ENCODE results near the gene PSMG4.

The PSMG4 gene, protein sequence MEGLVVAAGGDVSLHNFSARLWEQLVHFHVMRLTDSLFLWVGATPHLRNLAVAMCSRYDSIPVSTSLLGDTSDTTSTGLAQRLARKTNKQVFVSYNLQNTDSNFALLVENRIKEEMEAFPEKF

GRCh38 chr6:3258720-3259490 is at the start of gene PSMG4:
Gene PSMG4 (plus strand): TSS chr6:3258947. CDS start chr6:3259023, 76 bp downstream.
- peak; percentile 71 to 94 for DNase-seq

GRCh38 chr6:3209114-3210023 is 49.4 kb upstream of the PSMG4 start:
- DNase-seq: no peak

DNA sequence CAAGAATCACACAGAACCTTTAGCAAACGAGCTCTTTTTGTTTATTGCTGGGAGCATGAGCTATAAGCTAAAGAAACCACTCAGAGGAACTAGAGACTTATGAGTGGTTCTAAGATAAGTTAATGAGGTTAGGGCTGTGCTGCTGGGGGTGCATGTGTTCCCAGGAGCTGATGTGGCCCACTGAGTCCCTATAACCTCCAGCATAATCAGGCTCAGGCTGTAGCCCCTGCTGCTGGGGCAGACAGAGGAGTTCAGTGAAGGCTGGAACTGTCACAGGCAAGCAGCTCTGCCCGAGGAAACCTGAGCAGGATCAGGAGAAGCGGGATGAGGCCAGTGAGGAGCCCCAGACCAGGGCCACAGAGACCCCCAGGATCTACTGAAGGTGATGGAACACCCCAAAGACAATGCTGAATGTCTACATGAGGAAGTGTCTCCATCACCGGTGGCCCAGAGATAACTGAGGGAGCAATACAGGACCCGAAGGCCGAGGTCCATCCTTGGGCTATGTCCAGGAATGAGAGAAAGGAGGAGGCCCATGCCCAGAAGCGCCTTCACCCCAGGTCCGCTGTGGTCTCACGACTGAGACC is 48.6 kb upstream of the PSMG4 start:
- no peak for DNase-seq

DNA sequence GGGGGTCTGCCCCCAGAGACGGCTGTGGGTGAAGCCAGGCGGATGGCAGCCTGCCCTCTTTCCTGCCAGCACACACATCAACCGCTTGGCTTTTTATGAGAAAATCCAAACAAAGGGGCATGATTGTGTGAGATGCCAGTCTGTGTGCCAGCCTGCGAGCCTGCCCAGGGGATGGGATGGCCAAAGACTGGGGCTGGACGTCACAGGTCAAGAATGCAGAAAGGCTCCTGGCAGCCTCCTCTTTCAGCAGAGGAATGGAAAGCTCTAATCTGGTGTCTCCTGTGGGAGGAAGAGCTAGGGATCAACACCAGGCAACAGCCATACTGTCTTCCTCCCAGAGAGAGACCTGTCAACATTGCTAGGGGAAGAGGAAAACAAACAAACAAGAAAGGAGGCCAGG is 47.1 kb upstream of the PSMG4 start:
- DNase-seq: no peak

DNA sequence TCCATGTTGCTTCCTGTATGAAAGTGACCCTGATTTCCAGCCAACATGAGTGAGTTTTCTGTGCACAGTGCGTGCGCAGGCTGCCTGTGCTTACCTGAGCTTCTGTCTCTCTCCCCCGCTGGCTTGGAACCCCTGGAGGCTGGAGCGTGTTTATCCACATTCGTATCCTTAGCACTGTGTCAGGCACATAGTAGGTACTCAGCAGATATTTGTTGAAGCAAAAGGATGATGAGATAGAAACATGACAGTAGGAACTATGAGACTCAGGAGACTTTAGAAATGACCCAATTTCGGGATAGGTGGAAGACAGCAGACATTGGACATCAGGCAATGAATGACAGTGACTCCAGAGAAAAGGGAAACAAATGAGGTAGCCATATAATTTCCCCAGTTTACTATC is 46.5 kb upstream of the PSMG4 start:
- DNase-seq: no peak

- DNase-seq: no peak
Measured at GRCh38 chr6:3213334-3213695, 45.4 kb upstream of the PSMG4 start.

- no peak for DNase-seq
Measured at GRCh38 chr6:3214898-3215297, 43.8 kb upstream of the PSMG4 start.

DNA sequence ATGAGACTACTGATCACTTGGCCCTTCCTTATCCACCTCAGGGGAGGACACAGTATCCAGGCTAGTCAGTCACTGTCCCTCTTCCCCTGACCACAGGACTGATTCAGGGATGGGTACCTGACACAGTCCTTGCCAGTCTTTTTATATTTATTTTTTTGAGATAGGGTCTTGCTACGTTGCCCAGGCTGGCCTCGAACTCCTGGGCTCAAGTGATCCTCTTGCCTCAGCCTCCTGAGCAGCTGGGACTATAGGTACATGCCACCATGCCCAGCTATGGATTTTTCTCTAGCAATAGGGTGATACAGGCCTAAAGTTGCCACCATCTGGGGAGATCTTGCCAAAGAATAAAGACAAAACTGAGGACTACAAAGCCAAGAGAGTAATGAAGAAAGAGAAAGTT is 41.5 kb upstream of the PSMG4 start:
- no peak for DNase-seq

DNA sequence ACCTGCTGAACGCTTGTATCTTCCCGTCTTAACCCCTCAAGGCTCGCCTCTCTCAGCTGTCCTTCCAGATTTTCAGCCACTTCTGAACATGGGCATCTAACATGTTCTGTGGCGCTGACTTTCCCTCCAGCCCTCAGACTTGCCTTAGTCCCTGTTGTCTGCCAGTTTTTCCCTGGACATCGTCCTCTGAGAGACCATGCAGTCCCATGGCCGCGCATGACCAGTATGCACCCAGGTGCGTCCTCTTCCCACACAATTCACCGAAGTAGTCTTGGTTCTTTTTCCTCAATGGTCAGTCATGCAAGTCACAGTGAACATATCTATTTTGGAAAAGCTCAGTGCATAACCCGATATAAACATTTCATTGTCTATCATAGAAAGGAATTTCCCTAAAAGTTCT is 40.5 kb upstream of the PSMG4 start:
- no peak for DNase-seq

DNA sequence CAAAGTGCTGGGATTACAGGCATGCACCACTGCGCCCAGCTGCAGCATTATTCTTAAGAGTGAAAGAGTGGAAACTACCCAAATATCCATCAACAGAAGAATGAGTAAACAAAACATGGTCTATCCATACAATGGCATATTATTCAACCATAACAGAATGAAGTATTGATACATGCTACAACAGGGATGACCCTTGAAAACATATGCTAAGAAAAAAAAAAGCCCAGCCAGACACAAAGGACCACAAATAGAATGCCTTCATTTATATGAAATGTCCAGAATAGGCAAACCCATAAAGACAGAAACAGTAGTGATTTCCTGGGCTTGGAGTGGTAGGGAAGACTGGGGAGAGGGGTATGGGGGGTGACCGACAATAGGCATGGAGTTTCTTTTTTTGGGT is 38.4 kb upstream of the PSMG4 start:
- no peak for DNase-seq

GRCh38 chr6:3221578-3221977 is 37.2 kb upstream of the PSMG4 start:
- DNase-seq: no peak

GRCh38 chr6:3222506-3223038 is 36.2 kb upstream of the PSMG4 start:
- no peak for DNase-seq

- no peak for DNase-seq
Measured at GRCh38 chr6:3226042-3226441, 32.7 kb upstream of the PSMG4 start.

DNA sequence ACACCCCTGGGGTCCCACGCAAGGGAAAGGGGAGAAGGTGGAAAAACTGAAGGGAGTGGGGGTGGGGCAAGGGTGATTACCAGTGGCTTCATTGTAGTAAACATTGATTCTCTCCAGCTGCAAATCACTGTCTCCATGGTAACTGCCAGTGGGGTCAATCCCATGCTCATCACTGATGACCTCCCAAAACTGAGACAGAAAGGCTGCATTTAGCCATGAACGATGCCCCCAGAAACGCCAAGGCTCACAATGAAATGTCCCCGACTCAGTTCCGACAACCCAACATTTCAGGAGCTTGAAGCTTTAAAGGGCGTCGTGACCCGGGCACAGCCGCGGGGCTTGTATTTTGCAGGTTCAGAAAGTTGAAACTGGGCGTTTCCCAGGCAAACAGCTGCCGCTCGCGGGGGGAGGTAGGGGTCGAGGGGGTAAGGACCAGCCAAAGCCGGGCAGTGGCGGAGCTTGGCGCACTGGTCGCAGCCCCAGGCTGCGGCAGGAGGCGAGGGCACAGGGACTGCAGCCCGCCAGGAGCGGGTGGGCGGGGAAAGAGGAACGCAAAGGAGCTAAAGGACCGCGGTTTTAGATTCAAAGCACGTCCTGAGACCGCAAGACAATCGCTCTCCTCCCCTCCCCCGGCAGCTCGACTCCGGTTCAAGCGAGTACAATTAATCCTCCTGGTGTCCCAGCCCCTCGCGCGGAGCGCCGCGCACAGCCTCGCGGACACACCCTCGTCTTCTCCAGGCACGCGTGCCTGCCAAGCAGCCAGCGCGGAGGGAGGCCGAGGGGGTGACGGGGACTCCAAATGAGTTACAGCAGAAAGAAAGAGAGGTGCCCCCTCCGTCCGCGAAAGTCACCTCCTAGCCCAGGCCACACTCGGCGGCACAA is 32.0 kb upstream of the PSMG4 start:
- no peak for DNase-seq

DNA sequence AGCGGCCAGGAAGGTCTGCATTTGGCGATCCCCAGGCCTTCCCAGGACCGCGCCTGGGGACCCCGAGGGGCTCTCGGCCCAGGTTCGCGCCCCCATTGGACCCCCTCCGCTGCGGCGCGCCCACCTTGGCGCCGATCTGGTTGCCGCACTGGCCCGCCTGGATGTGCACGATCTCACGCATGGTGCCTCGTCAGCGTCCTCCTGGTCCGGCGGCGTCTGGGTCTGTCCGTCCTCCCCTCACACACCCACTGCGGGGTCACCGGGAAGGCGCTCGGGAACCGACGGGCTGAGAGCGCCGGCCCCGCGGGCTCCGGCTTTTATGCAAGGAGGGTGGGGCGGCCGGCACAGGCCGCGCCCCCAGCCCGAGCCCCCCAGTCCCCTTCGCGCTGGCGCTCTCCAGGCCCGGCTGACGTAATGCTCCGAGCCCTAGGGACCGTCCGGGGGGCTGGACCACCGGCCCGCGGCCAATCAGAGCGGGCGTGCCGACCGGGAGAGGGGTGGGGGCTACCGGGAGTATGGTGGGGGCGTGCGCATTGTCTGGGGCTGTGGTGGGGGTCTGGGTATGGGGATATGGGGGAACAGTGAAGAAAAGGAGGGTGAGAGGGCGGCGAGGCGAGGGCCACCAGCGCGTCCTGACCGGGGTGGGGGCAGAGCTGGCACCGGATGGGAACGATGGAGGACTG is 31.2 kb upstream of the PSMG4 start, which contains the start of gene TUBB2B:
TUBB2B (minus strand) TSS at position 291 of the 683 bp plus-strand sequence; CDS start at position 181, 110 bp downstream.
- DNase-seq: no peak

DNA sequence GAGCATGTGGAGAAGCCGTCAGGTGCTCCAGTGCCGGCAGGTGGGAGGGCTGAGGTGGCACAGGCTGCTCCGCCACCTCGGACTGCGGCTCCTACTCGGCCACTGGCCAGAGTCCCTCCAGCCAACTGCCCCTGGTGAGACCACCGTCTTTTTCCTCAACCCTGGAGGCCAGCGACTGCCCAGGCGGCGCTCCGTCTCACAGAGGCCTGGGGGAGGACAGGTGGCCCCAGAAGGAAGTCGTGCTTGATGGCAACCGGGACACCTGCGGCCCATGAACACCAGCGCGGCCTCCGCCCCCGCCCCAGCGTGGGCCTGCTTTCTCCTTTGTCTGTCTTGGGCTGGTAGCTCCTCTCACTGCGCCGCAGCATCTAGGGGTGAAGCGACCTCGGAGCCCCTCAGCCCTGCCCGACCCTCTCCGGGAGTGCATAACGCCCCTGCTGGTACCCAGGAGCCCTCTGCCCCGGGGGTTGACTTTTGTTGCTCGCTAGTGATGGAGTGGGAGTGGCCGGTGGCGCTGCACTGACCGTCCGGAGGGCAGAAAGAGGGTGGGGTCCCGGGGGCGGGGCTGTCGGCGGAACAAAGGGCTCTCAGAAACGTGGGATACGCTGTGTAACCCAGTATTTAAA is 30.6 kb upstream of the PSMG4 start:
- DNase-seq: no peak

DNA sequence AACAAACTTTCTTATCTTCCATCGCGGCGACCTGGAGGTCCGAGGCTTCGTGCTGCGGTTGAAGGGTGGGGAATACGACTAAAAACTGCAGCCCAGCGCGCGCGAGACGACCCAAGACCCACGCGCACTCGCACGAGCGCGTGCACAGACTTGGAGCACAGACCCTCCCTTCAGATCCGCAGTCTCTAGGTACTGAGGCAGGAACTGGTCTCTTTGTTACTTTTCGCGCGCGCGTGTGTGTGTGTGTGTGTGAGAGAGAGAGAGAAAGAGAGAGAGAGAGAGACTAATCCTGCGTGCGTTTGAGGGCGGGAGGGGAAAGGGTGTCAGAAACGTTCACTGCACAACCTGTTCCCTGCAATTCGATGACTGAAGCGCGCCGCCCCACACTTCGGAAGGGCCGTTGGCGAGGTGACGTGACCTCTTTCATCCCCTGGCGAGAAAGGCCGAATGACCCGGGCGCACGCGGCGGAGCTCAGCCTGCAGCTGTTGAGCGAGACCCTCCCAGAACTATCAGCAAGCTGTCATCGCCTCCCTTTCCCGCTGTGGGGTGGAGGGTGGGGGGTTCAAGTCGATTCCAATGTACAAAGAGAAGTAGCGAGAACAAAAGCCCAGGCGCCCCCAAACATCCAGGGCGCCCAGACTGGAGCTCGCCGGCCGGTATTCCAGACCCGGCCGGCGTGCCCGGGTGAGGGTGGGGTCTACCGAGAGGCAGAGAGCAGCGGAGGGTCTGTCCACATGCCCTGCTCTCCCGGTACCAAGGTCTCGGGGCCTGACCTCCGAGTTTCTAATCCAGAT is 29.8 kb upstream of the PSMG4 start:
- no peak for DNase-seq

GRCh38 chr6:3229566-3230178 is 29.1 kb upstream of the PSMG4 start:
- DNase-seq: no peak

GRCh38 chr6:3230256-3230882 is 28.4 kb upstream of the PSMG4 start:
- DNase-seq: no peak

All from bone marrow (tissue), 2 donors.